ENCODE results near the gene RAD51B.

- TF ChIP-seq, protein P1, sequence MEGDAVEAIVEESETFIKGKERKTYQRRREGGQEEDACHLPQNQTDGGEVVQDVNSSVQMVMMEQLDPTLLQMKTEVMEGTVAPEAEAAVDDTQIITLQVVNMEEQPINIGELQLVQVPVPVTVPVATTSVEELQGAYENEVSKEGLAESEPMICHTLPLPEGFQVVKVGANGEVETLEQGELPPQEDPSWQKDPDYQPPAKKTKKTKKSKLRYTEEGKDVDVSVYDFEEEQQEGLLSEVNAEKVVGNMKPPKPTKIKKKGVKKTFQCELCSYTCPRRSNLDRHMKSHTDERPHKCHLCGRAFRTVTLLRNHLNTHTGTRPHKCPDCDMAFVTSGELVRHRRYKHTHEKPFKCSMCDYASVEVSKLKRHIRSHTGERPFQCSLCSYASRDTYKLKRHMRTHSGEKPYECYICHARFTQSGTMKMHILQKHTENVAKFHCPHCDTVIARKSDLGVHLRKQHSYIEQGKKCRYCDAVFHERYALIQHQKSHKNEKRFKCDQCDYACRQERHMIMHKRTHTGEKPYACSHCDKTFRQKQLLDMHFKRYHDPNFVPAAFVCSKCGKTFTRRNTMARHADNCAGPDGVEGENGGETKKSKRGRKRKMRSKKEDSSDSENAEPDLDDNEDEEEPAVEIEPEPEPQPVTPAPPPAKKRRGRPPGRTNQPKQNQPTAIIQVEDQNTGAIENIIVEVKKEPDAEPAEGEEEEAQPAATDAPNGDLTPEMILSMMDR (conservative IDR thresholded peaks at IDR 0.05; ENCODE audit: low read depth, low read length) = no peak
- TF ChIP-seq EZH2 (IDR thresholded peaks at IDR 0.05; ENCODE audit: low read length, unreplicated experiment) (no peak), EZH2phosphoT487 (IDR thresholded peaks at IDR 0.05; ENCODE audit: borderline replicate concordance, low read length) (no peak)
These were observed 656.9 kb downstream of the RAD51B start for GRCh38 chr14:68476212-68477109.

Data from PC-3 (cell line).